KOPT-K1 (cell line): ENCODE results near the gene LCN9.

Source experiments
- H3K27ac ChIP-seq: fragments of 200-600 bp; sonication (generic); 2 replicates; pipeline ENCODE4 v1.5.1; 2016; ENCODE audit warnings: antibody characterized with exemption, mild to moderate bottlenecking, low read depth, low read length; ENCODE audit not compliant: poor library complexity, severe bottlenecking
- H3K36me3 ChIP-seq: fragments of 200-600 bp; sonication (generic); 2 replicates; pipeline ENCODE4 v1.5.1; 2017; ENCODE audit warnings: antibody characterized with exemption, mild to moderate bottlenecking, low read length, moderate library complexity; ENCODE audit not compliant: insufficient read depth
- H3K9me3 ChIP-seq: fragments of 200-600 bp; sonication (generic); 2 replicates; pipeline ENCODE4 v1.5.1; 2017; ENCODE audit warnings: antibody characterized with exemption, low read length, mild to moderate bottlenecking; ENCODE audit not compliant: insufficient read depth, poor library complexity, severe bottlenecking

LCN9 gene

DNA sequence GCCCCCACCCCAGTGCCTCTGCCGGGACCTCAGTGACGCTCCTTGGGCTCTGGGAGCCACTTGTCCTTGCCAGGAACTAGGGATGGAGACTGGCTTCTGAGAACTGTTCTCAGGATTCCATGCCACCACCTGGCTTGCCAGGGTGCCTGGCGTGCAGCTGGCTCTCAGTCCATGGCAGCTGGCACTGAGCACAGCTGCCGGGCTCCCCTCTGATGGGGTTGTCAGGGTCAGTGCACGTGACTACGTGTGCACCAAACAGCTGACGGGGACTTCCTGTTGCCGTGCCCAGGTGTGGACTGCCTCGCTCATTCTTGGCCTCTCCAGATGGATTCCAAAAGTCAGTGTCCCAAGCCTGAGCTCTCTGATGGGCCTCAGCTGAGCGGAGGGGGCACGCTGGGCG lies 48.3 kb downstream of the LCN9 start:
- Histone ChIP-seq H3K27ac (no peak overlapping the region), H3K9me3 (no peaks in the 10 kb centered on the region), H3K36me3 (no peaks in the 10 kb centered on the region)

DNA sequence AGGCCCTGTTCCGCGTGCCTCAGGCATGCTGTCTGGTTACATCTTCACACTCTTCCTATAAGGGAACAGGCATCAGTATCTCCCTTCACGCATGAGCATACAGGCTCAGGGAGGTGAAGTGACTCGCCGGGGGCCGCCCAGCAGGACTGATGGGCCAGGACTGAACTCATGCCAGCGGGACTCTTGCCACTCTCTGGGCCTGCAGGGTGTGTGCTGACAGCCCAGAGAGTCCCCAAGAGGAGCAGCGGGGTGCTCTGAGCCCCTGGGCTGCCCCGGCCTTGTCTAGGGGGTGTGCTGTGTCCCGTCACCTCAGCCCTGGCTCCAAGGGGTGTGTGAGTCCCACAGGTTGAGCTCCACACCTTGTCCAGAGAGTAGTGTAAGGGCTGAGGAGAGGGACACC lies 48.8 kb downstream of the LCN9 start:
- no peaks in the 10 kb centered on the region for H3K36me3 ChIP-seq
- no peaks in the 10 kb centered on the region for H3K9me3 ChIP-seq
- H3K27ac ChIP-seq, result no peak overlapping the region

DNA sequence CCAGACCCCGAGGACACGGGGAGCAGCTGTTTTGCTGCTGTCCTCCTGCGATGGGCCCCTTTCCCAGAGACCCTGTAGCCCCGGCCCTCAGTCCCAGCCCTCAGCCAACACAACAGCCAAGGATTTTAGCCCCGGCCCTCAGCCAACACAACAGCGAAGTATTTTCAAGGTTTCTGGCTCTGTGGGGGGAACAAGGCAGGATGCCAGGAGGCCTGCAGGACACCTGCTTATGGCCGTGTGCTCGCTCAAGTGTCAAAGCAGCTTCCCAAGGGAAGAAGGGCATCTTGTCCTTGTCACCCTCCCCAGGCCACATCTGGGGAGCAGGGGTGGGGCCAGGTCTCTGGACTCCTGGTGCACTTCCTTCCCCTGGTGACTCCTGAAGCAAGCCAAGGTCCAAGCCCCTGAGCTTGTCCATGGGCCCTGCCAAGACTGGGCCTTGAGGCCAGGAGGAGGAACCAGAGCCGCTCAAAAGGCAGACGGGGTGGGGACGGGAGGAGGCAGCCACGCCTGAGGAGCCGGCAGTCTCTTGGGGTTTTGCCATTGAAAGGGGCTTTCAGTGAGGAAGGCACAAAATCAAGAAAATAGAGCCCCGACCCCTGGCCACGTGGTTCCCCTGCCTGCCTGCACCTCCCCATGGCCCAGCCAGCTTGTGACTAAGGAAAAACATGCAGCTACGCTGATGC lies 49.6 kb downstream of the LCN9 start:
- H3K9me3 ChIP-seq, result no peaks in the 10 kb centered on the region
- H3K36me3 ChIP-seq, result no peaks in the 10 kb centered on the region
- H3K27ac ChIP-seq, result no peak overlapping the region

DNA sequence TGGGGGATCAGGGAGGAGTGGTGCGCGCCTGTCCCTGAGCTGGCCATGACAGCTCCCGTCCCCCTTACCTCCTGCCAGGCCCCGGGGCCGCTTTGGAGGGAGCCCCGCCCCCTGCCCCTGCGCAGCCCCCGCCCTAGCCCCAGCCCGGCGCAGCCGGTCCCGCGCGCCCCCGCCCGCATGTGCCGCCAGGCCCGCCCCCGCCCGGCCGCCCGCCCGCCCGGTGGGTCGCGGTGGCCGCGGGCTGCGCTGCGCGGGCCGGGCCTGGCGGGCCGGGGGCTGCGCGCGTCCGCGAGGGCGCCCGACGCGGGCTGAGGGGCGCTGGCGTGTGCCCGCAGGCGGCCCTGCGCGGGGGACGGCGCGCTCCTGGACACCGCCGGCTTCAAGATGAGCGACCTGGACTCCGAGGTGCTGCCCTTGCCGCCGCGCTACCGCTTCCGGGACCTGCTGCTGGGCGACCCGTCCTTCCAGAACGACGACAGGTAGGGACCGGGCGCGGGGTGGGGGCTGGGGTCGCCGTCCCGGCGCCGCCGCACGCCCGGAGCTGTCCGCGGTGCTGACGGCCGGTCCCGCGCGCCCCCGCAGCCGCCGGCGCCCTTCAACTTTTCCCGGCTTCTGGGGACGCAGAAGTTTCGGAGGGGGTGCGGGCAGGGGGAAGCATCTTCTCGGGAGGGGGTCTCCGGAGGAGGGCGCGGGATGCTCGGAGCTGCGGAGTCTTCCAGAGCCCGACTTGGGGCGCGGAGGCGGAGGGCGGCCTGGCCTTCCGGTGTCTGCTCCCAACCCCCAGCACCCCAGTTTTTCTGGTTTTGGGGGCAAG lies 51.3 kb downstream of the LCN9 start:
- Histone ChIP-seq H3K36me3 (no peaks in the 10 kb centered on the region), H3K9me3 (no peaks in the 10 kb centered on the region), H3K27ac (no peak overlapping the region)

DNA sequence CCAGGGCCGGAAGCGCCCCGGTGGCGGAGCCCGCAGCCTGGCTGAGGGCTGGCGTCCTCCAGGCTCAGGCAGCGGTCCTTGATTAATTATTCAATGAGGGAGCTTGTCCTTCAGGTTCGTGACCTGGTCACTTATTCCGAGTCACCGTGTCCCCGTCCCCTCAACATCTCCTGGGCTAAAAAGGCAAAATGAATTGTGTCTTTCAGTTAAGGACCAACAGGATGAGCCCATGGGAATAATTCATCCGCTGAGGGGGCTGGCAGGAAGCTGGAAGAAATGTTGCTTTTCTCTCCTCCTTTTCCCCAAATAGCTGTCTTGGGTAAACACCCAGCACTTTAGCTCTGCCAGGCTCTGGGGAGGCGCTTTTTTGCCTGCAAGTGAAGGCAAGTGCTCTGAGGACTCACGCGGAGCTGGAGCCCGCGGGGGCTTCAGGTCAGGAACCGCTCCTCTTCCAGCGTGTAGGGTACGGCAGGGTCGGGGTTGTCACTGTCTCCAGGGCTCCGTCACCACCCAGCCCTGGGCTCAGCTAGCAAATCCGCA lies 52.0 kb downstream of the LCN9 start:
- Histone ChIP-seq H3K9me3 (no peaks in the 10 kb centered on the region), H3K36me3 (no peaks in the 10 kb centered on the region), H3K27ac (no peak overlapping the region)

DNA sequence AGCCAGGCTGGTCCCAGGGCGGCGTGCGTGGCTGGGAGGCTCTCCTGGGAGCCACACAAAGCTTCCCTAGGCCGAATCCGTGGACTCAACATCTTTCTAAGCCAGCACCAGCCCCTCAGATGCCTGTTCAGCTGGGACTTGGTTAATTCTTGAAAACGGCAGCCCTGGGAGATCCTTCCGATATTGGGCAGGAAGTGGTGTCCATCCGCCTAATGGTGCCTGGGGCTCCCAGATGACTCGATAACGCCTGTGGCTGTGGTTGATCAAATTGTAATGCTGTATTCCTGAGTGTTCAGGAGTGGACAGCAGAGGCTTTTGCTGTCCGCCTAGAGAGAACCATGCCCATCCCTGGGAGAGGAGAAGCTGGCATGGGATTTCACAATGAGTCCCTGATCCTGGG lies 52.9 kb downstream of the LCN9 start:
- Histone ChIP-seq H3K36me3 (no peaks in the 10 kb centered on the region), H3K9me3 (no peaks in the 10 kb centered on the region), H3K27ac (no peak overlapping the region)
